ENCODE results near the gene NCK2.
A peak's percentile ranks its signal among the peaks of the same experiment; 100 is the strongest.
"Not testable (repeated sequence)": the region's sequence is repeated elsewhere in the genome, so short reads cannot be mapped to it uniquely, and the experiment has no call there.

Gene NCK2

GRCh38 chr2:105754011-105754410 lies 9.3 kb downstream of the NCK2 start:
- no peaks in the 10 kb centered on the region for H3K27me3 ChIP-seq (ENCODE audit: insufficient read depth, low read length)
- H3K36me3 ChIP-seq (ENCODE audit: insufficient read depth, low read length): peaks cover 16% of the 10 kb centered on the region
- no peak overlapping the region for H3K4me3 ChIP-seq (ENCODE audit: low read length)
- H2AFZ ChIP-seq (ENCODE audit: low read depth, low read length): no peak overlapping the region
- peaks cover 5% of the 10 kb centered on the region for H3K9me3 ChIP-seq (ENCODE audit: low read length)
- H3K4me1 ChIP-seq (ENCODE audit: insufficient read depth, low read length): no peaks in the 10 kb centered on the region

- Histone ChIP-seq H3K36me3 (ENCODE audit: insufficient read depth, low read length) (peaks cover 16% of the 10 kb centered on the region), H2AFZ (ENCODE audit: low read depth, low read length) (no peak overlapping the region), H3K9me3 (ENCODE audit: low read length) (peaks cover 1% of the 10 kb centered on the region), H3K4me3 (ENCODE audit: low read length) (no peak overlapping the region), H3K4me1 (ENCODE audit: insufficient read depth, low read length) (no peaks in the 10 kb centered on the region), H3K27me3 (ENCODE audit: insufficient read depth, low read length) (no peaks in the 10 kb centered on the region)
Observed at GRCh38 chr2:105754994-105755393, 10.3 kb downstream of the NCK2 start.

DNA sequence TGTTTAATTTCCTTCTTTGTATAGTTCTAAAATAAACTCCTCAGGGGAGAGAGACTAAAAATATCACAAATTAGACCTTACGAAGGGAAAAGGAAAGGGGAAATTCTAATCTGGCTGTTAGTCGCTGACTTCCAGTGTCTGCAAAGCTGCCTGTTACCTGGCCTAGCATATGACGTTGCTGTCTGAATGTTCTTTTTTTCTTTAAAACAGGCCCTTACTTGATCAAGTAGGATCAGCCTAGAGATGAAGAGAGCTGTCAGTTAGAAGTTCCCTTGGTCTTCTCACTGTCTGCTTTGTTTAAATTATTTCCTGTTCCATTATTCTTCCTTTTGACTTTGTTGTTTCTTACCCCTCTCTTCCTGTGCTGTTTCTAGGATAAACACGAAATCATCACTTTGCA lies 11.2 kb downstream of the NCK2 start:
- Histone ChIP-seq H2AFZ (ENCODE audit: low read depth, low read length) (no peak overlapping the region), H3K36me3 (ENCODE audit: insufficient read depth, low read length) (peaks cover 16% of the 10 kb centered on the region), H3K9me3 (ENCODE audit: low read length) (no peaks in the 10 kb centered on the region), H3K4me1 (ENCODE audit: insufficient read depth, low read length) (no peaks in the 10 kb centered on the region), H3K27me3 (ENCODE audit: insufficient read depth, low read length) (no peaks in the 10 kb centered on the region), H3K4me3 (ENCODE audit: low read length) (no peak overlapping the region)

DNA sequence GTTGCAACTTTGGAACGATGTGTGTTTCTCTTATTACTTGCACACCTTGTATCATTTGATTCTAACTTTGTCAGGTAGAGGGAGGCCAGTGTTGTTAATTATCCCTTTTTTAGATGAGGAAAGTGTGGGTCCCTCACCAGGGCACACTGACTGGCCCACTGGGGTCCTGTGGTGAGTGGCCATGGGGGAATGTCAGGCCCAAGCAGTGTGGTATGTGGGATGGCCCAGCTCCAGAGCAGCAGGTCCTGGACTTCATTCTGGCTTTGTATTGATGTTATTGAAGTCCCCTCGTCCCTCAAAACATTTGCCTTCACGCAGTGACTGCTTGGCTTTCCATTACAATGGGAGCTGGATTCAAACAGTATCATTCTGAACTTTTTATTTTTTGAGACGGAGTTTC lies 11.7 kb downstream of the NCK2 start:
- no peaks in the 10 kb centered on the region for H3K4me1 ChIP-seq (ENCODE audit: insufficient read depth, low read length)
- H3K9me3 ChIP-seq (ENCODE audit: low read length): no peaks in the 10 kb centered on the region
- H3K27me3 ChIP-seq (ENCODE audit: insufficient read depth, low read length): no peaks in the 10 kb centered on the region
- no peak overlapping the region for H3K4me3 ChIP-seq (ENCODE audit: low read length)
- peaks cover 16% of the 10 kb centered on the region for H3K36me3 ChIP-seq (ENCODE audit: insufficient read depth, low read length)
- no peak overlapping the region for H2AFZ ChIP-seq (ENCODE audit: low read depth, low read length)

DNA sequence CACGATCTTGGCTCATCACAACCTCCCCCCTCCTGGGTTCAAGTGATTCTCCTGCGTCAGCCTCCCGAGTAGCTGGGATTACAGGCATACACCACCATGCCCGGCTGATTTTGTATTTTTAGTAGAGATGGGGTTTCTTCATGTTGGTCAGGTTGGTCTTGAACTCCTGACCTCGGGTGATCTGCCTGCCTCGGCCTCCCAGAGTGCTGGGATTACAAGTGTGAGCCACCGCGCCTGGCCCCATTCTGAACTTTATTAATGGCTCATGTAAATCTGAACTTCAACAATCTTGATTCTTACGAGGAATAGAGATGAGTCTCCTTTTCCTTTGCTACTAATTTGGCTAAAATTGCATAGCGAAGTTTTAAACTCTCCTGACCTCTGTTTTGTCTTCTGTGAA lies 12.2 kb downstream of the NCK2 start:
- H3K27me3 ChIP-seq (ENCODE audit: insufficient read depth, low read length); H3K9me3 ChIP-seq (ENCODE audit: low read length); H2AFZ ChIP-seq (ENCODE audit: low read depth, low read length); H3K4me1 ChIP-seq (ENCODE audit: insufficient read depth, low read length); H3K4me3 ChIP-seq (ENCODE audit: low read length): not testable (repeated sequence)
- H3K36me3 ChIP-seq (ENCODE audit: insufficient read depth, low read length): peaks cover 13% of the 10 kb centered on the region

DNA sequence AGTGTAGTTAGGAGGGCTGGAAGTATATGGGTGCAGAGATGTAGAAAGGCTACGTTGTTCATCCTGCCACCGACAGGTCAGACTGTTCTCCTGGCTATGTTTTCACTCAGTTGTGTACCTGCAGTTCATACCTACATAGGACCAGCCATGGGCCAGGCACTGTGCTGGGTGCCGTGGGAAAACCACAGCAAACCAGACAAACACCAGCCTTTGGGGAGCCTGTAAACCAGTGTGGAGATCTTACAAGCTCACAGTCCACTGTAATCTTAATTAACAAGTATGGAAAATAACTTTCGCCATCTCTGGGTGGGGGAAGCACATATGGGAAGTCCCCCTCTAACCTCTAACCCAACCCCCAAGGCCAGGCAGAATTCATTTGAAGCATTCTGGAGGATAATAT lies 12.7 kb downstream of the NCK2 start:
- H3K4me1 ChIP-seq (ENCODE audit: insufficient read depth, low read length): peaks cover 8% of the 10 kb centered on the region
- no peak overlapping the region for H2AFZ ChIP-seq (ENCODE audit: low read depth, low read length)
- peaks cover 12% of the 10 kb centered on the region for H3K36me3 ChIP-seq (ENCODE audit: insufficient read depth, low read length)
- H3K4me3 ChIP-seq (ENCODE audit: low read length): no peak overlapping the region
- no peaks in the 10 kb centered on the region for H3K9me3 ChIP-seq (ENCODE audit: low read length)
- H3K27me3 ChIP-seq (ENCODE audit: insufficient read depth, low read length): no peaks in the 10 kb centered on the region

GRCh38 chr2:105760191-105760590 lies 15.5 kb downstream of the NCK2 start:
- Histone ChIP-seq H3K36me3 (ENCODE audit: insufficient read depth, low read length) (peaks cover 3% of the 10 kb centered on the region), H3K27me3 (ENCODE audit: insufficient read depth, low read length) (no peaks in the 10 kb centered on the region), H2AFZ (ENCODE audit: low read depth, low read length) (no peak overlapping the region), H3K4me3 (ENCODE audit: low read length) (no peak overlapping the region), H3K9me3 (ENCODE audit: low read length) (no peaks in the 10 kb centered on the region), H3K4me1 (ENCODE audit: insufficient read depth, low read length) (peaks cover 12% of the 10 kb centered on the region)

DNA sequence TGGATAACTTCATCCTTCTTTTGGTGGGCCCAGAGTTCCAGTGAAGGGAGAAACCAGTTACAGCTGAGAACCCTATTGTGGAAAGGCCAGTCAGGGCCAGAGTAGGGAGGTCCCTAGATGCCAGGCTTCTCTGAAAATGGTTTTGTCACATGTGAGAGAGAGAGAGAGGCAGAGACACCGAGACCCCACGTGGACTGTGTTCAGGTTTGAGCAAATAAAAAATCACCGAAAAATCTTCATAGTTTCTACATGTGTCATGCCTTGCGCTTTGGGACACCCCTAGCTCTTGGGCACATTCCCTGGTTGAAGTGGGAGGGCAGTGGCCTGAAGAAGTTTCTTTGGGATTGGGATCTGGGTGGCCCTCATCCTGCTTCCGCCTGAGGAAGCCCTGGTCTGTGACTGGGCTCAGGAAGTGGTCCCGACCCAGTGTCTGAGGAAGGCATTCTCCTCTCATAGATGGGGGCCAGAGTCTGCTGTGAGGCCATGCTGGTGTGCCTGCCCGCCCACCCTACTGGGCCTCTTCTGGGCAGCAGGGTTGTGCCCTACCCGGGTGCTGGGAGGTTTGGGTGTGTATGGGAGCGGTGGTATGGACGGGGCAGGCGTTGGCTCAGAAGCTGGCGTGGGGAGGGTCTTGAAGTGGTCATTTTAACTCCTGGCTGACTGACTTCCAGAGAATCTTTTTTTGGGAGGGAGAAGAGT lies 16.1 kb downstream of the NCK2 start:
- Histone ChIP-seq H3K4me1 (ENCODE audit: insufficient read depth, low read length) (peaks cover 12% of the 10 kb centered on the region), H3K27me3 (ENCODE audit: insufficient read depth, low read length) (no peaks in the 10 kb centered on the region), H3K9me3 (ENCODE audit: low read length) (no peaks in the 10 kb centered on the region), H2AFZ (ENCODE audit: low read depth, low read length) (no peak overlapping the region), H3K36me3 (ENCODE audit: insufficient read depth, low read length) (peaks cover 3% of the 10 kb centered on the region), H3K4me3 (ENCODE audit: low read length) (no peak overlapping the region)

GRCh38 chr2:105761931-105762515 lies 17.3 kb downstream of the NCK2 start:
- H3K27me3 ChIP-seq (ENCODE audit: insufficient read depth, low read length): no peaks in the 10 kb centered on the region

GRCh38 chr2:105763076-105763475 lies 18.4 kb downstream of the NCK2 start:
- H3K9me3 ChIP-seq (ENCODE audit: low read length): peaks cover 1% of the 10 kb centered on the region
- H3K27me3 ChIP-seq (ENCODE audit: insufficient read depth, low read length): no peaks in the 10 kb centered on the region
- no peak overlapping the region for H3K4me3 ChIP-seq (ENCODE audit: low read length)
- H3K36me3 ChIP-seq (ENCODE audit: insufficient read depth, low read length): peaks cover 15% of the 10 kb centered on the region
- H3K4me1 ChIP-seq (ENCODE audit: insufficient read depth, low read length): peaks cover 12% of the 10 kb centered on the region
- no peak overlapping the region for H2AFZ ChIP-seq (ENCODE audit: low read depth, low read length)

More at GRCh38 chr2:105761931-105762515, 17.3 kb downstream of the NCK2 start:
- Histone ChIP-seq H3K4me1 (ENCODE audit: insufficient read depth, low read length) (peaks cover 12% of the 10 kb centered on the region), H2AFZ (ENCODE audit: low read depth, low read length) (no peak overlapping the region), H3K4me3 (ENCODE audit: low read length) (peak overlapping the region; percentile 14), H3K36me3 (ENCODE audit: insufficient read depth, low read length) (peaks cover 13% of the 10 kb centered on the region), H3K9me3 (ENCODE audit: low read length) (peaks cover 1% of the 10 kb centered on the region)

- Histone ChIP-seq H2AFZ (ENCODE audit: low read depth, low read length) (no peak overlapping the region), H3K27me3 (ENCODE audit: insufficient read depth, low read length) (no peaks in the 10 kb centered on the region), H3K4me1 (ENCODE audit: insufficient read depth, low read length) (peaks cover 12% of the 10 kb centered on the region), H3K9me3 (ENCODE audit: low read length) (peaks cover 1% of the 10 kb centered on the region), H3K4me3 (ENCODE audit: low read length) (no peak overlapping the region), H3K36me3 (ENCODE audit: insufficient read depth, low read length) (peaks cover 15% of the 10 kb centered on the region)
Observed at GRCh38 chr2:105764059-105764458, 19.3 kb downstream of the NCK2 start.

GRCh38 chr2:105765415-105766299 lies 20.9 kb downstream of the NCK2 start:
- Histone ChIP-seq H3K27me3 (ENCODE audit: insufficient read depth, low read length) (no peaks in the 10 kb centered on the region), H3K9me3 (ENCODE audit: low read length) (peaks cover 1% of the 10 kb centered on the region), H3K4me1 (ENCODE audit: insufficient read depth, low read length) (peaks cover 12% of the 10 kb centered on the region), H2AFZ (ENCODE audit: low read depth, low read length) (no peak overlapping the region), H3K36me3 (ENCODE audit: insufficient read depth, low read length) (peaks cover 15% of the 10 kb centered on the region), H3K4me3 (ENCODE audit: low read length) (no peak overlapping the region)

DNA sequence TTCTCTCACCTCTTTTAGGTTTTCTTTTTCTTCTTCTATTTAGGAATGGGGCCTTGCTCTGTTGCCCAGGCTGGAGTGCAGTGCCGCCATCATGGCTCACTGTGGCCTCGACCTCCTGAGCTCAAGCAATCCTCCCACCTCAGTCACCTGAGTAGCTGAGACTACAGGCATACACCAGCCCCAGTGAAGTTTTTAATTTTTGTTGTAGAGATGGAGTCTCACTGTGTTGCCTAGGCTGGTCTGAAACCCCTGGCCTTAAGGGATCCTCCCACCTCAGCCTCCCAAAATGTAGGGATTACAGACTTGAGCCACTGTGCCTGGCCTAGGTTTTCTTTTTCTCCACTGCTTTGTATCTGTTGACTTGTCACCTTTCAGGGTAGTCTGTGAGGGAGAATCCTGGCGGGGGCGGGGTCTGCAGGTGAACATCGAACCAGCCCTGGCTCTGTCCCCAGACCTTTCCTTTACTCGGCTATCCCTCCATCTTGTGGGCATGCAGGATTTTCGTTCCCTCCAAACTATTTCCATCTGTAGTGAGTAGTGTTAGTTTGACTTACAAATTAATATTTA lies 21.7 kb downstream of the NCK2 start:
- H3K4me1 ChIP-seq (ENCODE audit: insufficient read depth, low read length): peaks cover 14% of the 10 kb centered on the region
- peaks cover 15% of the 10 kb centered on the region for H3K36me3 ChIP-seq (ENCODE audit: insufficient read depth, low read length)
- no peak overlapping the region for H2AFZ ChIP-seq (ENCODE audit: low read depth, low read length)
- peaks cover 1% of the 10 kb centered on the region for H3K9me3 ChIP-seq (ENCODE audit: low read length)
- H3K4me3 ChIP-seq (ENCODE audit: low read length): no peak overlapping the region
- no peaks in the 10 kb centered on the region for H3K27me3 ChIP-seq (ENCODE audit: insufficient read depth, low read length)
